ENCODE results near the gene MAGI1. TPM values are rescaled to one million over a fixed set of nuclear protein-coding genes. Genes with fewer than 3 reads are reported as not detected.

Gene MAGI1
- total RNA-seq, 1 experiment from 2014 or later: 38.6 TPM

DNA sequence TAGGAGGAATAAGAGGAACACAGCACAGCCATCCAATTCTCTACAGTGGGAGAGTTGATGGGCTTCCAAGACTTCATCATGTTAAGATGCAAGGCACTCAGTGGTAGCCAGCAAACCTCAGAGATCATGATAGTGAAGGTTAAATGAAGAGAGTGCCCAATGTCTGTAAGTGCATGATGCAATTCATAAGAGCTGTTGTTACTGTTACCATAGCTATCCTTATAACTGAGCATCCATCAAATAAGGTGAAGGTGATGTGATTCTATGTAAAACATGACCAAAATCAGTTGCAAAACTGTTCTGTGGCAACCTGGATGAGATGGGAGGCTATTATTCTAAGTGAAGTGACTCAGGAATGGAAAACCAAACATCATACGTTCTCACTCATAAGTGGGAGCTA, 289.7 kb downstream of the MAGI1 start:
- no peaks in the 10 kb centered on the region for H3K79me2 ChIP-seq (ENCODE audit: insufficient read depth, low read length)
- DNase-seq (ENCODE audit: low read depth, low spot score) (no peak), ATAC-seq (no peak)
- no peaks in the 10 kb centered on the region; the same call in 1 of the 2 replicates for H4K20me1 ChIP-seq (ENCODE audit: insufficient read depth)
- H3K4me2 ChIP-seq (ENCODE audit: low read length): no peak overlapping the region
- H3K4me1 ChIP-seq (ENCODE audit: control insufficient read depth in 1 of 2, insufficient read depth in 2 of 2, low read length in 2 of 2): no peaks in the 10 kb centered on the region
- H3K9ac ChIP-seq (ENCODE audit: low read length): no peak overlapping the region
- intact Hi-C loops (cut with micrococcal nuclease): no loop called here
- TF ChIP-seq RAD21 (IDR thresholded peaks at IDR 0.05; ENCODE audit: low read depth): no peak
- no peak for TF ChIP-seq EGR1 (IDR thresholded peaks at IDR 0.05; ENCODE audit: low read depth)
- no peak for TF ChIP-seq TCF7L2 (IDR thresholded peaks at IDR 0.05; ENCODE audit: borderline replicate concordance, extremely low read depth, insufficient read depth, insufficient read length)
- TF ChIP-seq EZH2phosphoT487 (IDR thresholded peaks at IDR 0.05; ENCODE audit: borderline replicate concordance): no peak
- TF ChIP-seq CEBPB (IDR thresholded peaks at IDR 0.05; ENCODE audit: low read depth): no peak
- no peak overlapping the region for H3K4me3 ChIP-seq (replicated peaks in 1 of 2; ENCODE audit: low read depth in 1 of 2, low read length in 2 of 2)
- H3K9me3 ChIP-seq (ENCODE audit: control insufficient read depth in 1 of 2, insufficient read depth in 1 of 2, low read depth in 1 of 2, low read length in 2 of 2): no peaks in the 10 kb centered on the region
- H3K9me2 ChIP-seq (ENCODE audit: insufficient read depth): no peaks in the 10 kb centered on the region
- RAD21 ChIA-PET (ENCODE audit: low non-redundant PET in 1 of 2, low total read pairs in 2 of 2, uncharacterized antibody in 2 of 2, unreplicated experiment in 2 of 2): no interaction called here
- CTCF ChIA-PET: interaction anchor here (1.3 kb wide), 1 partner anchor 17 kb away, joined by 4 read pairs; no protein-coding TSS in a partner anchor
- H3K27ac ChIP-seq (ENCODE audit: low read depth, low read length): no peak overlapping the region
- no peaks in the 10 kb centered on the region for H3K27me3 ChIP-seq (ENCODE audit: insufficient read depth, low read length)
- no TSS peak for BruUV-seq (replicated peaks)
- no peak overlapping the region for H2AFZ ChIP-seq (ENCODE audit: low read depth, low read length, poor library complexity, severe bottlenecking)
- POLR2A ChIA-PET: no interaction called here
- no peaks in the 10 kb centered on the region for H3K36me3 ChIP-seq (ENCODE audit: control insufficient read depth in 1 of 2, insufficient read depth in 2 of 2, low read length in 2 of 2)

GRCh38 chr3:65748326-65748725, 290.4 kb downstream of the MAGI1 start:
- no TSS peak for BruUV-seq (replicated peaks)
- H3K4me2 ChIP-seq (ENCODE audit: low read length): no peak overlapping the region
- no peaks in the 10 kb centered on the region for H3K9me3 ChIP-seq (ENCODE audit: control insufficient read depth in 1 of 2, insufficient read depth in 1 of 2, low read depth in 1 of 2, low read length in 2 of 2)
- H3K79me2 ChIP-seq (ENCODE audit: insufficient read depth, low read length): no peaks in the 10 kb centered on the region
- no peak overlapping the region for H2AFZ ChIP-seq (ENCODE audit: low read depth, low read length, poor library complexity, severe bottlenecking)
- H3K9ac ChIP-seq (ENCODE audit: low read length): no peak overlapping the region
- H3K9me2 ChIP-seq (ENCODE audit: insufficient read depth): no peaks in the 10 kb centered on the region
- intact Hi-C loops (cut with micrococcal nuclease): no loop called here
- no peaks in the 10 kb centered on the region; the same call in 1 of the 2 replicates for H4K20me1 ChIP-seq (ENCODE audit: insufficient read depth)
- H3K36me3 ChIP-seq (ENCODE audit: control insufficient read depth in 1 of 2, insufficient read depth in 2 of 2, low read length in 2 of 2): no peaks in the 10 kb centered on the region
- ChIA-PET POLR2A (no interaction called here), RAD21 (ENCODE audit: low non-redundant PET in 1 of 2, low total read pairs in 2 of 2, uncharacterized antibody in 2 of 2, unreplicated experiment in 2 of 2) (no interaction called here), CTCF (no interaction called here)
- no peaks in the 10 kb centered on the region for H3K4me1 ChIP-seq (ENCODE audit: control insufficient read depth in 1 of 2, insufficient read depth in 2 of 2, low read length in 2 of 2)
- no peak for ATAC-seq
- H3K4me3 ChIP-seq (replicated peaks in 1 of 2; ENCODE audit: low read depth in 1 of 2, low read length in 2 of 2): no peak overlapping the region
- H3K27me3 ChIP-seq (ENCODE audit: insufficient read depth, low read length): no peaks in the 10 kb centered on the region
- H3K27ac ChIP-seq (ENCODE audit: low read depth, low read length): no peak overlapping the region
- DNase-seq (ENCODE audit: low read depth, low spot score): no peak
- TF ChIP-seq CBX3 (IDR thresholded peaks at IDR 0.05; ENCODE audit: low read depth) (no peak), FOSL1 (IDR thresholded peaks at IDR 0.05; ENCODE audit: low read depth) (no peak), YY1 (IDR thresholded peaks at IDR 0.05; ENCODE audit: extremely low read depth, insufficient replicate concordance, low read depth, low read length) (no peak), JUND (IDR thresholded peaks at IDR 0.05) (no peak), TCF7L2 (IDR thresholded peaks at IDR 0.05; ENCODE audit: borderline replicate concordance, extremely low read depth, insufficient read depth, insufficient read length) (no peak), SP1 (IDR thresholded peaks at IDR 0.05; ENCODE audit: low read depth) (no peak), EZH2 (IDR thresholded peaks at IDR 0.05) (no peak), RAD21 (IDR thresholded peaks at IDR 0.05; ENCODE audit: low read depth) (no peak), REST (IDR thresholded peaks at IDR 0.05; ENCODE audit: low read depth) (no peak), POLR2A (IDR thresholded peaks at IDR 0.05; ENCODE audit: borderline replicate concordance, extremely low read depth, insufficient read depth, insufficient read length) (no peak), ZFX (IDR thresholded peaks at IDR 0.05) (no peak), EZH2phosphoT487 (IDR thresholded peaks at IDR 0.05; ENCODE audit: borderline replicate concordance) (no peak), ELF1 (IDR thresholded peaks at IDR 0.05; ENCODE audit: borderline replicate concordance, low read depth) (no peak), ZNF274 (IDR thresholded peaks at IDR 0.05; ENCODE audit: low read depth, low read length) (no peak)
- TF ChIP-seq, protein P1, sequence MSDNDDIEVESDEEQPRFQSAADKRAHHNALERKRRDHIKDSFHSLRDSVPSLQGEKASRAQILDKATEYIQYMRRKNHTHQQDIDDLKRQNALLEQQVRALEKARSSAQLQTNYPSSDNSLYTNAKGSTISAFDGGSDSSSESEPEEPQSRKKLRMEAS (IDR thresholded peaks at IDR 0.05): no peak
